GM12873 (cell line): Measurements from ENCODE around the gene PKHD1.

Source experiments
- TF ChIP-seq, protein P1 (sequence below): IDR thresholded peaks from 2 replicates; pipeline ENCODE4 v1.5.1; 2012; ENCODE audit warnings: low read depth, mild to moderate bottlenecking, moderate library complexity, low read length, control low read depth; ENCODE audit not compliant: insufficient read depth; ENCODE audit errors: missing control alignments

PKHD1 gene

DNA sequence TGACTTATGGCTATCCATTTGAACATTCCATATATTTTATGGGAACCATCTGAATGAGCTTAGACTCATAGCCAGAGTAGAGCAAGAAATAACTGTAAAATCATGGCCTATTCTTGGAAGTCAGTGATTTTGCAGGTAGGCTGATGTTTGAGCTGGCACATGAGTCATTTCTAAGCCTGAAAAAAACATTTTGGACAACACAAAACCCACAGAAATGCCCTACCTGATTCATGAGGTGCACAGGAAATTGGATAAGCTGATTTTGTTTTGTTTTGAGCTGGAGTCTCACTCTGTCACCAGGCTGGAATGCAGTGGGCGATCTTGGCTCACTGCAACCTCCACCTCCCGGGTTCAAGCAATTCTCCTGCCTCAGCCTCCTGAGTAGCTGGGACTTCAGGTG lies 443.0 kb downstream of the PKHD1 start:
- TF ChIP-seq, protein P1, sequence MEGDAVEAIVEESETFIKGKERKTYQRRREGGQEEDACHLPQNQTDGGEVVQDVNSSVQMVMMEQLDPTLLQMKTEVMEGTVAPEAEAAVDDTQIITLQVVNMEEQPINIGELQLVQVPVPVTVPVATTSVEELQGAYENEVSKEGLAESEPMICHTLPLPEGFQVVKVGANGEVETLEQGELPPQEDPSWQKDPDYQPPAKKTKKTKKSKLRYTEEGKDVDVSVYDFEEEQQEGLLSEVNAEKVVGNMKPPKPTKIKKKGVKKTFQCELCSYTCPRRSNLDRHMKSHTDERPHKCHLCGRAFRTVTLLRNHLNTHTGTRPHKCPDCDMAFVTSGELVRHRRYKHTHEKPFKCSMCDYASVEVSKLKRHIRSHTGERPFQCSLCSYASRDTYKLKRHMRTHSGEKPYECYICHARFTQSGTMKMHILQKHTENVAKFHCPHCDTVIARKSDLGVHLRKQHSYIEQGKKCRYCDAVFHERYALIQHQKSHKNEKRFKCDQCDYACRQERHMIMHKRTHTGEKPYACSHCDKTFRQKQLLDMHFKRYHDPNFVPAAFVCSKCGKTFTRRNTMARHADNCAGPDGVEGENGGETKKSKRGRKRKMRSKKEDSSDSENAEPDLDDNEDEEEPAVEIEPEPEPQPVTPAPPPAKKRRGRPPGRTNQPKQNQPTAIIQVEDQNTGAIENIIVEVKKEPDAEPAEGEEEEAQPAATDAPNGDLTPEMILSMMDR: no peak

DNA sequence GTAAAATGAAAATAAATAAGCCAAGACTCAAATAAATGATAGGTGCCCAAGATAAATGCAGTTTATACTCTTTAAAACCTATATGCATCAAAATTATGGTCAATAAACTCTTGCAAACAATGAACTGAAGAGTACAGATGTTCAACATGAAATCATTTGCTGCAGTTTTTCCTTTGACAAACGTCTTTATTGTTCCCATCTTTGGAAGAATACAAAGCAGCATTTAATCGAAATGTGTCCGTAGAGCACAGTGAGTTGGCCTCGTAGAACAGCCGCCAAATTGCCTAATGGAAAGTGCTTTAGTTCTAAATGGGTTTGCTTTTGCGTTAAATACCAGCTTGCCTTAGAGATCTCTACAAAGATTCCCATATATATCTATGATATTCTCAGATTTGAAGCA lies 447.4 kb downstream of the PKHD1 start:
- TF ChIP-seq, protein P1: no peak

DNA sequence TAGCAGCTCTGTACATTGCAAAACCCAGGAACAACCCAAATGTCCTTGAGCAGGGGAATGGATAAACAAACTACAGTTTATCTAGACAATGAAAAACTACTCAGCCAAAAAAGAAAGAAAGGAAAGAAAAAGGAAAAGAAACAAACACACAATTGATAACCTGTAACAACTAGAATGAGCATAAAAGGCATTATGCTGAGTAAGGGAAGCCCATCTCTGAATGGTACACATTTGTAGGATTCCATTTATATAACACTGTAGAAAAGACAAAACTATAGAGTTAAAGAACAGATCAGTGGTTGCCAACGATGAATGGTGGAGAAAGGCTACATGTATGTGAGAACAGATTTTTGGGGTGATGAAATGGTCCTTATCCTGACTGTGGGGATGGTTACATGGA lies 454.0 kb downstream of the PKHD1 start:
- TF ChIP-seq, protein P1: no peak

DNA sequence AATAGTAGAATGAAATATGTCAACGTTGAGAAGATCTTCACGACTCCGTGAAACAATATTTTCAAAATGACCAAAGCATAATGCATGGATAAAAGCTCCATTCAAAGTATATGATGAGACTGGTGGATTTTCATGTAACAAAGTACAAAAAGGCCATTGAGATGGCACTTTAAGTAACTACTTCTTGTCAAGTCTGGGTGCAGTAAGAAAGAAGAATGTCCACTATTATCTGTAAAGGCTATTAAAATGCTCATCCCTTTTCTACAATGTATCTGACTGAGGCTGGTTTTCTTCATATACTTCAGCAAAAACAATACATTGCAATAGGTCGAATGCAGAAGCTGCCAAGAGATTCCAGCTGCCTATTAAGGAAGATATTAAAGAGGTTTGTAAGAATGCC lies 457.4 kb downstream of the PKHD1 start:
- TF ChIP-seq, protein P1: no peak

DNA sequence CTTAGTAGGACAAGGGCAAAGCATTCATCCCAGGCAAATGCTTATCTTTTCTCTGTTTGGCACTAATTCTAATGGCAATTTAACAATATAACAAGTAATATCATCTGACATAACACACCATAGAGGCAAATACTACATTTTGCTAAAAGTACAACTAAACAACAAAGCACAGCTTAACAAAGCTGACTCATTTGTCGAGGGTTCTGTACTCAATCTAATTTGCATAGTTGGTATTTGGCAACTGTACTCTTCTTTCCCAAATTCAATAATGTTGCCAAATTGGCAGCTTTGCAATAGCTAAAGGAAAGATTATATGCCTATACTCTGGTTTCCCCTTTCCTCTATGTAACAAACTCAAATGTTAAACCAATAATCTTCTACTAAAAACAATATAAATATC lies 461.0 kb downstream of the PKHD1 start:
- TF ChIP-seq, protein P1: no peak

DNA sequence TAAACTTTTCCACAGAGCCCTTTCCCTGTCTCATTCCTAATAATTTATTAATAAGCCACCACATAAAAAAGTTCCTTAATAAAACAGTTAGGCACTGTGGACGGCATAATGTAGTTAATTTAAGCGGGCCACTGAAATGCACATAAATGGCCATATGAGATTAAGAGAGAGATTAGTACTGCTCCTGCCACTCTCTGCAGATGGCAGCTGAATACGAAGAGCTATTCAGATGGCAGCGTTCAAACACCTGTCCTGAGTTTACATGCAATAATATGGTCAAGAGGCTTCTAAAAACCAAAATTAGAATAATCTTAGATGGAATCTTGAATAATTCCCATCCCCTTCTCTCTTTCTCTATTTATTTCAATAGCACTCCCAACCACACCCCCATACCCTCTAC lies 461.8 kb downstream of the PKHD1 start:
- TF ChIP-seq, protein P1: no peak

DNA sequence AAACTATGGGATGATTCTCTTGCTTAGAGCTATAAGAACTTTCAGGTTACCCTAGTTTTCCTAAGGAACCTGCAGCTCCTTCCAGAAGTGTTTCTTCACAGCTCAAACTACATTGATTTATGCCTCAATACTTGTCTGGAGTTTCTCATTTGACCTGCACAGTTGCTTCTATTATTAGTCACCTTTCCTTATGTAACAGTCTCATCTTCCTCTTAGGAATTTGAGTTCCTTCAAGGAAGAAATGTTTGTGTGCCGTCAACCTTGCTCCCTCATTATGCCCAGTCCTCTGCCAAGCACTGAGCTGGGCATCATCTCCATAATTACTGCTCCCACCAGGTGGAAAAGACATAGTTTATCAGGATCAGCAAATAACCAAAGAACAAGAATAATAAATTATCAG lies 466.4 kb downstream of the PKHD1 start:
- TF ChIP-seq, protein P1: no peak
